ENCODE results near the gene GDF10. TPM values are rescaled to one million over a fixed set of nuclear protein-coding genes. Genes with fewer than 3 reads are reported as not detected.

GDF10 gene
- total and polyA plus RNA-seq, 2 donors (not counting 1 experiment from before 2014, with no cell fraction given), result not detected

DNA sequence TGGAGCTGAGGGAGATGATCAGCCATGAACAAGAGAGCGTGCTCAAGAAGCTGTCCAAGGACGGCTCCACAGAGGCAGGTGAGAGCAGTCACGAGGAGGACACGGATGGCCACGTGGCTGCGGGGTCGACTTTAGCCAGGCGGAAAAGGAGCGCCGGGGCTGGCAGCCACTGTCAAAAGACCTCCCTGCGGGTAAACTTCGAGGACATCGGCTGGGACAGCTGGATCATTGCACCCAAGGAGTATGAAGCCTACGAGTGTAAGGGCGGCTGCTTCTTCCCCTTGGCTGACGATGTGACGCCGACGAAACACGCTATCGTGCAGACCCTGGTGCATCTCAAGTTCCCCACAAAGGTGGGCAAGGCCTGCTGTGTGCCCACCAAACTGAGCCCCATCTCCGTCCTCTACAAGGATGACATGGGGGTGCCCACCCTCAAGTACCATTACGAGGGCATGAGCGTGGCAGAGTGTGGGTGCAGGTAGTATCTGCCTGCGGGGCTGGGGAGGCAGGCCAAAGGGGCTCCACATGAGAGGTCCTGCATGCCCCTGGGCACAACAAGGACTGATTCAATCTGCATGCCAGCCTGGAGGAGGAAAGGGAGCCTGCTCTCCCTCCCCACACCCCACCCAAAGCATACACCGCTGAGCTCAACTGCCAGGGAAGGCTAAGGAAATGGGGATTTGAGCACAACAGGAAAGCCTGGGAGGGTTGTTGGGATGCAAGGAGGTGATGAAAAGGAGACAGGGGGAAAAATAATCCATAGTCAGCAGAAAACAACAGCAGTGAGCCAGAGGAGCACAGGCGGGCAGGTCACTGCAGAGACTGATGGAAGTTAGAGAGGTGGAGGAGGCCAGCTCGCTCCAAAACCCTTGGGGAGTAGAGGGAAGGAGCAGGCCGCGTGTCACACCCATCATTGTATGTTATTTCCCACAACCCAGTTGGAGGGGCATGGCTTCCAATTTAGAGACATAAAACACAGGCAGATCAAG lies 25.6 kb downstream of the GDF10 start:
- WGBS (ENCODE audit: insufficient coverage), result 97% methylated on average over 27 of the region's 30 CpGs
- Mint-ChIP-seq H3K4me3 (no peak overlapping the region), H3K27ac (no peak overlapping the region), H3K9me3 (ENCODE audit: insufficient read depth) (no peaks in the 10 kb centered on the region), H3K27me3 (peaks cover 5% of the 10 kb centered on the region), H3K4me1 (no peaks in the 10 kb centered on the region)
- no peak overlapping the region for H2AFZ ChIP-seq (ENCODE audit: insufficient read depth, low read depth, low read length, poor library complexity, severe bottlenecking)
- H3K4me1 ChIP-seq (ENCODE audit: control insufficient read depth in 2 of 2, insufficient read depth in 2 of 2, low read length in 2 of 2), result no peaks in the 10 kb centered on the region
- H3K27me3 ChIP-seq (replicated peaks in 1 of 4; ENCODE audit: control extremely low read depth in 1 of 4, control insufficient read depth in 3 of 4, insufficient read depth in 4 of 4, low read length in 3 of 4), result no peaks in the 10 kb centered on the region
- no peak overlapping the region for H3K27ac ChIP-seq (ENCODE audit: low read length in 2 of 2)
- no peak overlapping the region for H3K4me3 ChIP-seq (ENCODE audit: control extremely low read depth in 1 of 5, extremely low read depth in 1 of 5, insufficient read depth in 1 of 5, low read depth in 2 of 5, low read length in 4 of 5)
- no peak for TF ChIP-seq EZH2 (IDR thresholded peaks at IDR 0.05; ENCODE audit: borderline replicate concordance, insufficient read depth, low read depth, low read length, poor library complexity, severe bottlenecking)
- TF ChIP-seq, protein P1, sequence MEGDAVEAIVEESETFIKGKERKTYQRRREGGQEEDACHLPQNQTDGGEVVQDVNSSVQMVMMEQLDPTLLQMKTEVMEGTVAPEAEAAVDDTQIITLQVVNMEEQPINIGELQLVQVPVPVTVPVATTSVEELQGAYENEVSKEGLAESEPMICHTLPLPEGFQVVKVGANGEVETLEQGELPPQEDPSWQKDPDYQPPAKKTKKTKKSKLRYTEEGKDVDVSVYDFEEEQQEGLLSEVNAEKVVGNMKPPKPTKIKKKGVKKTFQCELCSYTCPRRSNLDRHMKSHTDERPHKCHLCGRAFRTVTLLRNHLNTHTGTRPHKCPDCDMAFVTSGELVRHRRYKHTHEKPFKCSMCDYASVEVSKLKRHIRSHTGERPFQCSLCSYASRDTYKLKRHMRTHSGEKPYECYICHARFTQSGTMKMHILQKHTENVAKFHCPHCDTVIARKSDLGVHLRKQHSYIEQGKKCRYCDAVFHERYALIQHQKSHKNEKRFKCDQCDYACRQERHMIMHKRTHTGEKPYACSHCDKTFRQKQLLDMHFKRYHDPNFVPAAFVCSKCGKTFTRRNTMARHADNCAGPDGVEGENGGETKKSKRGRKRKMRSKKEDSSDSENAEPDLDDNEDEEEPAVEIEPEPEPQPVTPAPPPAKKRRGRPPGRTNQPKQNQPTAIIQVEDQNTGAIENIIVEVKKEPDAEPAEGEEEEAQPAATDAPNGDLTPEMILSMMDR (IDR thresholded peaks at IDR 0.05), result no peak
- H3K9me3 ChIP-seq (ENCODE audit: control extremely low read depth in 1 of 3, control insufficient read depth in 2 of 3, insufficient read depth in 1 of 3, low read length in 2 of 3), result peaks cover 0 to 15% (median 0%) of the 10 kb centered on the region in 3 donors
- ATAC-seq (ENCODE audit: low read depth), result no peak
- CTCF ChIA-PET, result interaction anchor here (1.7 kb wide), 1 partner anchor 13 kb away, joined by 4 read pairs; no protein-coding TSS in a partner anchor
- POLR2A ChIA-PET, result no interaction called here
- no peaks in the 10 kb centered on the region for H3K79me2 ChIP-seq (ENCODE audit: control insufficient read depth, insufficient read depth, low read length)
- intact Hi-C loops (cut with micrococcal nuclease), result no loop called here
- H4K20me1 ChIP-seq (ENCODE audit: control insufficient read depth, insufficient read depth, low read length, poor library complexity, severe bottlenecking), result no peaks in the 10 kb centered on the region
- no peak for DNase-seq
- H3K36me3 ChIP-seq (replicated peaks in 1 of 2; ENCODE audit: control extremely low read depth in 1 of 2, control insufficient read depth in 1 of 2, extremely low read depth in 1 of 2, insufficient read depth in 2 of 2, low read length in 1 of 2), result no peaks in the 10 kb centered on the region
- H3K9ac ChIP-seq (ENCODE audit: low read length), result no peak overlapping the region
- no peak overlapping the region for H3K4me2 ChIP-seq (replicated peaks; ENCODE audit: low read depth, low read length, poor library complexity, severe bottlenecking)
